Activated CD4-positive, alpha-beta T cell treated with anti-CD3 and anti-CD28 coated beads, Interleukin-2, amount 10 ng/mL, durations not matched to agents 24 days and 14 days (primary cell): Measurements from ENCODE around the gene GRID2. TPM values are rescaled to one million over a fixed set of nuclear protein-coding genes. Genes with fewer than 3 reads are reported as not detected.
"Not testable (repeated sequence)": the region's sequence is repeated elsewhere in the genome, so short reads cannot be mapped to it uniquely, and the experiment has no call there.

Experiments
- DNase-seq: peaks from one replicate; pipeline ENCODE4 v3.0.0; 2022
- H3K27ac Mint-ChIP-seq: one replicate; pipeline ENCODE4 v1.8.0; 2022; ENCODE audit warnings: mild to moderate bottlenecking, mixed read lengths
- H3K27me3 Mint-ChIP-seq: one replicate; pipeline ENCODE4 v1.8.0; 2022; ENCODE audit warnings: mixed read lengths
- H3K36me3 Mint-ChIP-seq: one replicate; pipeline ENCODE4 v1.8.0; 2022; ENCODE audit warnings: low read depth, mild to moderate bottlenecking, mixed read lengths
- H3K4me1 Mint-ChIP-seq: one replicate; pipeline ENCODE4 v1.8.0; 2021; ENCODE audit warnings: mixed read lengths
- H3K4me3 Mint-ChIP-seq: one replicate; pipeline ENCODE4 v1.8.0; 2022; ENCODE audit warnings: mild to moderate bottlenecking, moderate library complexity, mixed read lengths
- H3K9me3 Mint-ChIP-seq: one replicate; pipeline ENCODE4 v1.8.0; 2021; ENCODE audit warnings: mixed read lengths
- intact Hi-C: fragments of 100-400 bp; cut with micrococcal nuclease; formaldehyde crosslinking; loops from one replicate; pipeline ENCODE4 v1.15.1; 2023
- total RNA-seq: library from RNA; stranded (reverse); gene quantifications from 2 replicates; pipeline ENCODE4 v1.2.3, GENCODE V29; 2022

Gene GRID2
- total RNA-seq, 1 donor from 2014 or later, result not detected

DNA sequence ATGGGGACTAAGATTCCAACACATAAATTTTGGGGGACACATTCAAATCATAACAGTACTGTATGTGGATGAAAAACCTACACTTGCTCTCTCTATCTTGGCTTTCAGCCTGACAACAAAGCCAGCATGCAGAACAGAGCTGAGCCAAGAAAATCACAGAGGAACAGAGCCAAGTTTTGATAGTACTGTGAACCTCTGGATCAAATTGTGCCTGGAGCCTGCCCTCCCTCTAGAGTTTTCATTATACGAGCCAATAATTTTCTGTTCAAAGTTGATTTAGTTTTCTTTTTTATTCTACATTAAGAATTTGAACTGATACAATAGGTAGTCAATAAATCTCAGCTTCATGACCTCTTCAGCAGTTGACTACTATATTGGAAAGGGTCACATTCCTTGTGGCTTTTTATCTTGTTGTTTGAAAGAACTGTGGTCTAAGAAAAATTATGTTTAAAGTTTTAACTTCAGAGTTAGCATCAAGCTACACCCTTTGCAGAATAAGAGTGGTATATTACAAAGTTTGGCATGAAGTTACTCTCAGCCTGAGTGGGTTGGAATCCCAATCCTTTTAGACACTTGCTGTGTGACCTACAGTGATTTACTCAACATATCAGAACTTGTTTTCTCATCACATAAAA, 31.1 kb downstream of the GRID2 start:
- H3K4me1 Mint-ChIP-seq, result no peaks in the 10 kb centered on the region
- intact Hi-C loops, result no loop called here
- no peaks in the 10 kb centered on the region for H3K36me3 Mint-ChIP-seq
- H3K27ac Mint-ChIP-seq, result no peak overlapping the region
- no peak overlapping the region for H3K4me3 Mint-ChIP-seq
- no peaks in the 10 kb centered on the region for H3K9me3 Mint-ChIP-seq
- no peak for DNase-seq
- H3K27me3 Mint-ChIP-seq, result no peaks in the 10 kb centered on the region

DNA sequence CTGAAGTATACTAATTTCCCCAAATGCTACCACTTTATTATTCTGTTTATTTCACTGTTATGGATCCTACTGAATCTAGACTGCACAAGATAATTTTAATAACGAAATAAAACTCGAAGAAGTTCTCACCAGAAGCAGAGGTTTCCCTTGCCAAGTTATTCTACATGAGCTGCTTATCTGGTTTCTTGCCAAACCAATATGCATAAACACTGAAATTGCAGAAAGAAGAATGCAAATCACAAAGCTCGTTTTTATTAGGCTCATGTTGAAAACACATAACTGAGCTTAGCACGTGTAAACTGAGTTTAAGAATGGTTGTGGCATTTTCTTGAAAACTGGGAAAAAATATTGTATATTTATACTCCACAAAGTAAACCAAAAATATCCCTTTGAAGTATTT, 35.9 kb downstream of the GRID2 start:
- intact Hi-C loops, result no loop called here
- H3K9me3 Mint-ChIP-seq, result no peaks in the 10 kb centered on the region
- no peaks in the 10 kb centered on the region for H3K27me3 Mint-ChIP-seq
- DNase-seq, result no peak
- H3K4me3 Mint-ChIP-seq, result no peak overlapping the region
- no peak overlapping the region for H3K27ac Mint-ChIP-seq
- no peaks in the 10 kb centered on the region for H3K36me3 Mint-ChIP-seq
- H3K4me1 Mint-ChIP-seq, result no peaks in the 10 kb centered on the region

DNA sequence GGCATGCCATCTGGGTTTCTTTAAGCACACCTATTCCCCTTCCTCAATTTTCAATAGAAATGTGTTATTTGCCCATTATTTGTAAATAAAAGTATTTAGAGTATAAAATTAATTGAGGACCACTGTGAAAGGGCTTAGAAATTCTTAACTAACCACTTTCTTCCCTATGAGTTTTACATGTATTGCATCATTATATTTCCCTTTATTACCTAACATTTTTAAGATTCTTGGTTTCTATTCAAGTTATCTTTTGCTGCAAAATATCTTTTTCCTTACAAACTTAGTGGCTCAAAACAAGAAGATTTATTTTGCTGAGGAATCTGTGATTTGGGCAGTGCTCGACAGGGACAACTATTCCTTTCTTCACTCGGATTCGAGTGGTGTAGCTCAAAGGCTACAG, 40.5 kb downstream of the GRID2 start:
- H3K9me3 Mint-ChIP-seq, result no peaks in the 10 kb centered on the region
- intact Hi-C loops, result no loop called here
- H3K4me3 Mint-ChIP-seq, result no peak overlapping the region
- no peaks in the 10 kb centered on the region for H3K27me3 Mint-ChIP-seq
- no peak overlapping the region for H3K27ac Mint-ChIP-seq
- DNase-seq, result no peak
- no peaks in the 10 kb centered on the region for H3K36me3 Mint-ChIP-seq
- no peaks in the 10 kb centered on the region for H3K4me1 Mint-ChIP-seq

DNA sequence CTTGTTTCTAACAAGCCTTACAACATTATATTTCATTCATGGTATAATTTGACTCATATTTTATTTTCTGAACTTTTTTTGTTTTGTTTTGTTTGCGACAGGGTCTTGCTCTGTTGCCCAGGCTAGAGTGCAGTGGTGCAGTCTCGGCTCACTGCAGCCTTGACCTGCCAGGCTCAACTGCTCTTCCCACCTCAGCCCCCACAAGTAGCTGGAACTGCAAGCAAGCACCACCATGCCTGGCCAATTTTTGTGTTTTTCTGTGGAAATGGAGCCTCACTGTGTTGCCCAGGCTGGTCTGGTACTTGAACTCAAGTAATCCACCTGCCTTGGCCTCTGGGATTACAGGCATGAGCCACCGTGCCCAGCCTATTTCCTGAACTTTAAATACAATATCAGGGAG, 42.5 kb downstream of the GRID2 start:
- Mint-ChIP-seq H3K36me3 (no peaks in the 10 kb centered on the region), H3K9me3 (no peaks in the 10 kb centered on the region), H3K27ac (no peak overlapping the region), H3K4me1 (no peaks in the 10 kb centered on the region), H3K4me3 (no peak overlapping the region), H3K27me3 (no peaks in the 10 kb centered on the region)
- intact Hi-C loops, result no loop called here
- DNase-seq, result no peak

DNA sequence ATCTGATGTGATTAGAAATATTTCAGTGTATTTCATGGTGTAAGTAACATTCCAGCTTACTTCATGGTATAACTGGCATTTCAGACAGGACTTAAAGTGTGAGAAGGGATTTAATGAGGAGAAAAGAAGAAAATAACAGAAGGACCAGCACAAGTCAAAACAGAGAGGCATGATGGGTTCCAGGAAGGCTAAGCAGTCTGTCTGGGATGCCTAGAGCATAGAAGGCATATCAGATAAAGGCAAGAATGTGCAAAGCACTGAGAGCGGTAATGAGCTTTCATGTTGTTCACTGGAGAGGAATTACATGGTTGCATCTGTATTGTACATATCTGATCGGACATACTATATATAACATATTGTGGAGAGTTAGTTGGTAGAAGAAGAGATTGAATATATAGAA, 54.2 kb downstream of the GRID2 start:
- Mint-ChIP-seq H3K4me1 (no peaks in the 10 kb centered on the region), H3K36me3 (no peaks in the 10 kb centered on the region), H3K9me3 (no peaks in the 10 kb centered on the region), H3K4me3 (no peak overlapping the region), H3K27me3 (no peaks in the 10 kb centered on the region), H3K27ac (no peak overlapping the region)
- DNase-seq, result no peak
- intact Hi-C loops, result no loop called here

DNA sequence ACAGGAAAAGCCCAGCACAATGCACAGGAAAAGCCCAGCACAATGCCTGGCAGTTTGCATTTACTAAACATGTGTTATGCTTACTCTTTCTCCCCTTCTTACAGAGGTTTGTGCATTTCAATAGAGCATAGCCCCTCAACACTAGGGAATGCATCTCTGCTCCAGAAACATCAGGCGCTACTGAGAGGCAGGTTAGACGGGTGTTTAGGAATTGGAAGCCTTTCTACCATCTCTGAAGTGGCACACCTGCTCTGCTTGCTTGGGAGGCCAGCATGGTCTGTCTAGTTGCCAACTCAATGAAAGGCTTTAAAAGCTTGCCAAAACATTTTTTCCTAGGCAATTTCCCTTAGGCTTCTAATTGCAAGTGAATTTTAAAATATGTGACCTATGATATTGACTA, 55.7 kb downstream of the GRID2 start:
- no peaks in the 10 kb centered on the region for H3K4me1 Mint-ChIP-seq
- no peak for DNase-seq
- H3K27ac Mint-ChIP-seq, result no peak overlapping the region
- intact Hi-C loops, result no loop called here
- no peak overlapping the region for H3K4me3 Mint-ChIP-seq
- no peaks in the 10 kb centered on the region for H3K36me3 Mint-ChIP-seq
- H3K27me3 Mint-ChIP-seq, result no peaks in the 10 kb centered on the region
- no peaks in the 10 kb centered on the region for H3K9me3 Mint-ChIP-seq

DNA sequence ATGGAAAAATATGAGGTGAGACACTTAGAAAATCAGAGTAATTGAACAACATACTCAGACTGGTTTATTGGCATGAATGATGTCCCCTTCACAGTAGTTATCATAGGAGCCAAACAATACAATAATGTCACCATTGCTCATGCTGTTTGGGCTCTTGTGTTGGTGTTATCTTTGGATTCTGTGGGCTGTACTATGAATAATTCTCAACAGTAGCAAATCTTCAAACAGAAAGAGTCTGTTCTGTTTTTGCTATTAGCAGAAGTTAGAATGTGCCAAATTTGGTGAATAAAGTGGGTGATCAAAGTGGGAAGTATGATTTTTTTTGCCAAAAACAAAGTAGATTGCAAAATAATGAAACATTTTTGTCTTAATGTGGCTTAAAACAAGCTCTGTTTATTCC, 58.3 kb downstream of the GRID2 start:
- no peak for DNase-seq
- Mint-ChIP-seq H3K27me3 (no peaks in the 10 kb centered on the region), H3K9me3 (no peaks in the 10 kb centered on the region), H3K27ac (no peak overlapping the region), H3K36me3 (no peaks in the 10 kb centered on the region), H3K4me1 (no peaks in the 10 kb centered on the region), H3K4me3 (no peak overlapping the region)
- intact Hi-C loops, result no loop called here

DNA sequence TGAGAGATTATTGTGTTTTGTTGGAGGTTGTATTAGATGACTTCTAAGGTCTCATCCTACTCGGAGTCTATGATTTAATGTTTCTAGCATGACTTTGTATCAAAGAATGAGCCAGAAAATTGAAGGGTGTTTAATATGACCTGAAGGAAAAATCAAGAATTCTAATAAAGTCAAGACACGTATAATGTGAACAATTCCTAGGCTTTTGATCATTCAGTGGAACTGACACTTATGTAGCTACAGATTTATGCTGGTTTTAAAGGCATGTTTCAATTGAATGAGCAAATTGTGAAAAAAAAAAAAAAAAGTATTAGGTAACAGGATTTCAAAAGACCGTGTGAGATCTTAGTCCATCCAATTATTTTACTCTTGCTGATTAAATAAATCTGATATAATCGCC, 64.9 kb downstream of the GRID2 start:
- DNase-seq, result no peak

DNA sequence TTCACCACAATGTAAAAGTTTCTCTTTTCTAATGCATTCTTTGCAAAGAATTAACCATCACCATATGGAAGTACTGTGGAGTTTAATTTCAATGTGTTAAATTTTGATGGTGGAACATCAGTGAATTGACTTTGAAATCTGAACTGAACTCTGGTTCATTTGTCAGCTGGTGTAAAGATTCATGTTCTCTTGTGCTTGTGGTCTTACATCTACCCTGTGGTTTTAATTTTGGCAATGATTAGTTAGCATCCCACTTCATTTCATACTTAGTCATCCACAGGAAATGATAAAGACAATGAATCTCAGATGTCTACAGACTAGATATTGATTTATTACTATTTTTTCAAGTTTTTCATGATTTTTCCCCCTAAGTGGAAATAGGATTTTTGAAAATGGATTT, 77.8 kb downstream of the GRID2 start:
- H3K27ac Mint-ChIP-seq, result no peak overlapping the region
- H3K36me3 Mint-ChIP-seq, result no peaks in the 10 kb centered on the region
- no peak overlapping the region for H3K4me3 Mint-ChIP-seq
- peaks cover 5% of the 10 kb centered on the region for H3K9me3 Mint-ChIP-seq
- H3K27me3 Mint-ChIP-seq, result no peaks in the 10 kb centered on the region
- H3K4me1 Mint-ChIP-seq, result no peaks in the 10 kb centered on the region
- intact Hi-C loops, result no loop called here
- DNase-seq, result no peak

More for the DNA sequence above, 64.9 kb downstream of the GRID2 start:
- Mint-ChIP-seq H3K27me3 (no peaks in the 10 kb centered on the region), H3K4me3 (no peak overlapping the region), H3K27ac (no peak overlapping the region), H3K9me3 (no peaks in the 10 kb centered on the region), H3K4me1 (no peaks in the 10 kb centered on the region), H3K36me3 (no peaks in the 10 kb centered on the region)
- intact Hi-C loops, result no loop called here

DNA sequence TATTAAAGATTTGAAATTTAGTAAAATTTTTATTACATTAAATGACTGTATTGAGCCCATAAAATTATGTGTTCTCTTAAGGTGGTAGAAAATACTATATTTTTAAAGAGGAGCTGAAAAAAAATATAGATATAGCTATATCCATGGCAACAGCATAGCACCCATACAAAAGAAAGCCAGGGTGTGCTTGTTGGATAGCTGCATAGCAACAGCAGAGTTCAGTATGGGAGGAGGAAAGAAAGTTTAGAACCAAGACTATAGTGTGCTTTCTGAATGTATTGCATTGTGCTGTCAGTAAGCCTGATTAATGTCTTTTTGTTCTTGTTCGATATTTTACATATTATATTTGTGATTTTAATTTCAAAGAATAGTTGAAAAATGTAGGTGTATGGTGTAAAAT, 78.4 kb downstream of the GRID2 start:
- H3K27ac Mint-ChIP-seq, result no peak overlapping the region
- DNase-seq, result no peak
- H3K4me3 Mint-ChIP-seq, result no peak overlapping the region
- no peaks in the 10 kb centered on the region for H3K4me1 Mint-ChIP-seq
- H3K27me3 Mint-ChIP-seq, result no peaks in the 10 kb centered on the region
- H3K36me3 Mint-ChIP-seq, result no peaks in the 10 kb centered on the region
- intact Hi-C loops, result no loop called here
- H3K9me3 Mint-ChIP-seq, result peaks cover 4% of the 10 kb centered on the region

DNA sequence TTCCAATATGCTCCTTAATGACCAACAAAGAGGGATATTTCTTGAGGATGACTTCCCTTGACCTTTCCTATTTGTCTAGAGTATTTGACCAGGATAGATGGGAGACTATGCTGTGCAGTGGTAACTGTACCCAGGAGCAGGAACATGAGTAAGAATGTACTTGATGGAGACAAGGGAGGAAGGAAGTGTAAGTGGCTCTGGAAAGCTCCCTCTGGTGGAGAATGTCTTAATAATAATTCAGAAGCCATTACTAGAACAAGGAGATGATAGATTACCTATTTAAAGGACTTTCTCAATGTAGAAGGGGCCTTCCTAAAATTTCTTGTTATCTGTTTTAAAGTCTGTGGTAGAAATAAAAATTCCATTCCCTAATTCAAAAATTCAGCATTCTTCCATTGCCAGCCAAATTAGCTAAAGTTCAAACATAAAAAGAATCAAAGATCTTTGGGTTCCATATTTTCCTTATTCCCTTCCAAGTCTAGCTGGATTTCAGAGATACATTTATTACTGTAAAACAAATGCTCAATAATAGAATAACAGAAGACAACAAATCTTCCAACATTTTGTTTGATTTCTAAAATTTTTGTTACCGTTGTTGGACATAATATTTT, 83.8 kb downstream of the GRID2 start:
- no peak for DNase-seq
- Mint-ChIP-seq H3K4me3 (no peak overlapping the region), H3K36me3 (no peaks in the 10 kb centered on the region), H3K27me3 (no peaks in the 10 kb centered on the region), H3K27ac (no peak overlapping the region), H3K4me1 (no peaks in the 10 kb centered on the region), H3K9me3 (no peaks in the 10 kb centered on the region)
- intact Hi-C loops, result no loop called here

DNA sequence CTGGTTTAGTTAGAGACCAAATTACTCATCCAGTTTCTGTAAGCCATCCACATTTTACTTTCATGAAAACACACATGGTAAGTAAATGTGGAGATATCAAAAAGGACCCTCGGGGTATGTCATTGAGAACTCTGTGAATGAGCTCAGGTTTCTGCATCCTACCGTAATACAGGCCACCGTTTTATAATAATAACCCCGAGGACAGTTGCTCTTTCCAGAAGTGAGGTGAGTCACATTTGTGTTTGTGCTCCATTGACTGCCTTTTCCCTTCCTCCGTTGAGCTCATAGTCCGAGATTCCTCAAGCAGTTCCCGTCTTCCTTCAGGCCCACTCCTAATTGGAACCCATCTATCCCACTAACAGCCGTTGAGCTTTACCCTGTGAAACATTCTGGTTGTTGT, 95.3 kb downstream of the GRID2 start:
- no peaks in the 10 kb centered on the region for H3K27me3 Mint-ChIP-seq
- H3K4me3 Mint-ChIP-seq, result no peak overlapping the region
- no peak overlapping the region for H3K27ac Mint-ChIP-seq
- H3K36me3 Mint-ChIP-seq, result no peaks in the 10 kb centered on the region
- H3K4me1 Mint-ChIP-seq, result no peaks in the 10 kb centered on the region
- no peak for DNase-seq
- H3K9me3 Mint-ChIP-seq, result no peaks in the 10 kb centered on the region
- intact Hi-C loops, result no loop called here

DNA sequence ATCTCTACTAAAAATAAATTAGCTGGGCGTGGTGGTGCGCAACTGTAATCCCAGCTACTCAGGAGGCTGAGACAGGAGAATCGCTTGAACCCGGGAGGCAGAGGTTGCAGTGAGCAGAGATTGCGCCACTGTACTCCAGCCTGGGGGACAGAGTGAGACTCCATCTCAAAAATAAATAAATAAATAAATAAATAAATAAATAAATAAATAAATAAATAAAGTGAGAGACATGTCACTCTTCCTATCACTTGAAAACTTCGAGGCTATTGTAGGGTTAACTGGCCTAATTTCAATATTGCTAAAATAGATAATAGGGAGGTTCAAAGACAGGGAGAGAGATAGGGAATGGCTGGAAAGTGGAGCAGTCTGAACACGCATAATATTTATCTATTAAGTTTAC, 99.8 kb downstream of the GRID2 start:
- intact Hi-C loops, H3K9me3 Mint-ChIP-seq, DNase-seq, H3K4me3 Mint-ChIP-seq, H3K36me3 Mint-ChIP-seq, H3K27ac Mint-ChIP-seq, H3K4me1 Mint-ChIP-seq, H3K27me3 Mint-ChIP-seq: not testable (repeated sequence)

DNA sequence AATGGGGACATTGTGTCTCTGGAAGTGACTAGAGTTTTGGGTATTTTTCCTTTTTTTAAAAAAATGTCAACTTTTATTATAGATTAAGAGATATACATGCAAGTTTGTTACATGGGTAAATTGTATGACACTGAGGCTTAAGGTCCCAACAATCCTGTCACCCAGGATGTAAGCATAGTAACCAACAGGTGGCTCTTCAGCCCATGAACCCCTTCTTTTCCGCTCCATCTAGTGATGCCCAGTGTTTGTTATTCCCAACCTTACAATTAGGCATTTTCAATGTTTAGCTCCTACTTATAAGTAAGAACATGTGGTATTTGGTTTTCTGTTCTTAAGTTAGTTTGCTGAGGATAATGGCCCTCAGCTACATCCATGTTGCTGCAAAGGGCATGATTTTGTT, 102.7 kb downstream of the GRID2 start:
- intact Hi-C loops, result no loop called here
- H3K27ac Mint-ChIP-seq, result no peak overlapping the region
- H3K9me3 Mint-ChIP-seq, result no peaks in the 10 kb centered on the region
- H3K4me3 Mint-ChIP-seq, result no peak overlapping the region
- no peaks in the 10 kb centered on the region for H3K4me1 Mint-ChIP-seq
- no peaks in the 10 kb centered on the region for H3K27me3 Mint-ChIP-seq
- no peaks in the 10 kb centered on the region for H3K36me3 Mint-ChIP-seq
- no peak for DNase-seq

DNA sequence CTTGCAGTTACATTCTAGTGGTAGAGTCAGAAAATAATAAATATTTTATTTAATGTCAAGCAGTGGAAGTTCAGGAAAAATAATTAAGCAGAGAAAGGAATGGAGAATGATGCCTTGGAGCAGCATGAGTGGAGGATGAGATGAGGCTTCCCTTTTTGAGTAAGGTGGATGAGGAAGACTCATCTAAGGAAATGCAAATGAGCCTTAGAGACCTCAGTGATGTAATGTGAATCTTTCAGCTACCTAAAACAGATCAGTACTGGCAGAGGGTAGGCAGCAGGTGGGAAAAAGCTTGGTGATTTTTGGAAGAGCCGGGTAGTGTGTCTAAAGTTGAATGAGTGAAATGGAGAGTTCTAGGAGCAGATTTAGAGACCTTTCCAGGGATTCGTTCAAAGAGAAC, 118.2 kb downstream of the GRID2 start:
- no peak overlapping the region for H3K27ac Mint-ChIP-seq
- H3K27me3 Mint-ChIP-seq, result no peaks in the 10 kb centered on the region
- intact Hi-C loops, result no loop called here
- H3K4me3 Mint-ChIP-seq, result no peak overlapping the region
- H3K36me3 Mint-ChIP-seq, result no peaks in the 10 kb centered on the region
- H3K4me1 Mint-ChIP-seq, result no peaks in the 10 kb centered on the region
- no peaks in the 10 kb centered on the region for H3K9me3 Mint-ChIP-seq
- DNase-seq, result no peak
